ENCODE measurements around the gene TRPV6. TPM values are rescaled to one million over a fixed set of nuclear protein-coding genes. Genes with fewer than 3 reads are reported as not detected.

The TRPV6 gene
- total RNA-seq = not detected
- total RNA-seq = 0 reads per million in 2 donors

GRCh38 chr7:142885311-142886230 lies at the start of gene TRPV6:
Gene TRPV6, minus strand, starts transcription at chr7:142885745.
- no peak for ATAC-seq
- Mint-ChIP-seq H3K4me3 (no peak within 1 kb of the TSS), H3K36me3 (ENCODE audit: low read depth) (peaks cover 3% of the 10 kb centered on the region), H3K27me3 (peaks cover 69% of the 10 kb centered on the region), H3K27ac (no peak within 1 kb of the TSS), H3K4me1 (peaks cover 14% of the 10 kb centered on the region)
- H3K9me3 ChIP-seq (ENCODE audit: control insufficient read depth, low read length, poor library complexity, severe bottlenecking) = no peaks in the 10 kb centered on the region
- no peak for DNase-seq

DNA sequence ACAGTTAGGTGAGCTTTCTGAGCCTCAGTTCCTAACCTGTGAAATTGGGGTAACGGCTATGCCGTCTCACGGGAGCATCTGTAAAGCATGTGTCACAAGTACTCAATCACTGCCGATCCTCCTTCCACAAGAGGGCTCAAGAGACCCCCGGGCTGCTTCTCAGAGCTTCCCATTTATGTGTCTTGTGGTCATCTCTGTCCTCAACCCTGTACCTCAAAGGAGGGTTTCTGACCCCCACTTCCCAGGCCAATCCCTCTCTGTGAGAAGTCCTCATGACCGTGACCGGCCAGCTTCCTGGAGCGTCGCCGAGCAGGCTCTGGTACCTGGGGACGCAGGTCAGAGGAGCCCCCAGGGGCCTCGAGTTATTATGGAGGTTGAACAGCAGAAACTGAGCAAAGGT lies 48.5 kb upstream of the TRPV6 start:
- no peak overlapping the region for H3K27ac Mint-ChIP-seq
- peaks cover 7% of the 10 kb centered on the region for H3K36me3 Mint-ChIP-seq (ENCODE audit: low read depth)
- H3K27me3 Mint-ChIP-seq = peaks cover 33% of the 10 kb centered on the region
- ATAC-seq = no peak
- no peaks in the 10 kb centered on the region for H3K9me3 ChIP-seq (ENCODE audit: control insufficient read depth, low read length, poor library complexity, severe bottlenecking)
- peaks cover 11% of the 10 kb centered on the region for H3K4me1 Mint-ChIP-seq
- H3K4me3 Mint-ChIP-seq = no peak overlapping the region
- no peak for DNase-seq

GRCh38 chr7:142933624-142934023 lies 48.1 kb upstream of the TRPV6 start, which contains the start of gene TRPV5:
Gene TRPV5, minus strand, starts transcription at chr7:142933746. Its CDS starts 287 bp downstream, at chr7:142933459.
- ATAC-seq = no peak
- Mint-ChIP-seq H3K36me3 (ENCODE audit: low read depth) (peaks cover 7% of the 10 kb centered on the region), H3K4me1 (peaks cover 8% of the 10 kb centered on the region), H3K27ac (no peak within 1 kb of the TSS), H3K4me3 (no peak within 1 kb of the TSS), H3K27me3 (peaks cover 33% of the 10 kb centered on the region)
- no peaks in the 10 kb centered on the region for H3K9me3 ChIP-seq (ENCODE audit: control insufficient read depth, low read length, poor library complexity, severe bottlenecking)
- DNase-seq = no peak

- no peaks in the 10 kb centered on the region for H3K9me3 ChIP-seq (ENCODE audit: control insufficient read depth, low read length, poor library complexity, severe bottlenecking)
- Mint-ChIP-seq H3K4me1 (peaks cover 8% of the 10 kb centered on the region), H3K4me3 (no peak overlapping the region), H3K27me3 (peaks cover 33% of the 10 kb centered on the region), H3K36me3 (ENCODE audit: low read depth) (peaks cover 7% of the 10 kb centered on the region), H3K27ac (no peak overlapping the region)
- no peak for ATAC-seq
- DNase-seq = no peak
Measured at GRCh38 chr7:142933092-142933475, 47.5 kb upstream of the TRPV6 start.

DNA sequence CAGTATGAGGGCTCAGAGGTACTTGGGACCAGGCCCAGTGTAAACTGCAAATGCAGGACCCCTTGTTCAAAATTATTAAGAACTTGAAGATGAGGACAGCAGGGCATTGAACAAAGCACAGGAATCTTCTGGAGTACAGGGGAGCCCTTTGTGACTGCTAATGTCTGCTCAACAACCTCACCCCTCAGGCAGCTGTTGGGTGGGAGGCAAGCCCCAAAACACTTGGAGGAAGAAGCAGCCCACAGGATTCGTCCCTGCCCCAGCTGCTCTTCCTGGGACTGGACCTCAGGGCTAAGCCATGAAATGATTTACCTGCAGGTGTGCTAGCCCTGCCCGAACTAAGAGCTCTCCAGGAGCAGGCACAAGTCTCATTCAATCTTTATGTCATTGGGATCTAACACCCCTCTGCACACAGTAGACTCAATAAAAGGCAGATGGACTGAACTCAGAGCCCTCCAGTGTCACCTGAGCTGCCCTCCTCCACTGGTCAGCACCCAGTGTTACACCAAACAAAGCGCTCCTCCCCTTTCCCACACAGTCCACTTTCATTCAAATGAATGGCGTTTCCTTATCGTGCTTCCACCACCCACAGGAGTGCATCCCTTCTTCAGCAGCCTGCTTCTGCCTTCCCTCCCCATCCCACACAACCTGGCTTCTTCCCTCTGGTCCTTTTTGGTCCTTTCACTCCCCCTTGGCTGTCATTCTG lies 47.0 kb upstream of the TRPV6 start:
- peaks cover 33% of the 10 kb centered on the region for H3K27me3 Mint-ChIP-seq
- ATAC-seq = no peak
- H3K36me3 Mint-ChIP-seq (ENCODE audit: low read depth) = peaks cover 7% of the 10 kb centered on the region
- no peak for DNase-seq
- peaks cover 9% of the 10 kb centered on the region for H3K4me1 Mint-ChIP-seq
- H3K4me3 Mint-ChIP-seq = no peak overlapping the region
- H3K9me3 ChIP-seq (ENCODE audit: control insufficient read depth, low read length, poor library complexity, severe bottlenecking) = no peaks in the 10 kb centered on the region
- H3K27ac Mint-ChIP-seq = no peak overlapping the region

DNA sequence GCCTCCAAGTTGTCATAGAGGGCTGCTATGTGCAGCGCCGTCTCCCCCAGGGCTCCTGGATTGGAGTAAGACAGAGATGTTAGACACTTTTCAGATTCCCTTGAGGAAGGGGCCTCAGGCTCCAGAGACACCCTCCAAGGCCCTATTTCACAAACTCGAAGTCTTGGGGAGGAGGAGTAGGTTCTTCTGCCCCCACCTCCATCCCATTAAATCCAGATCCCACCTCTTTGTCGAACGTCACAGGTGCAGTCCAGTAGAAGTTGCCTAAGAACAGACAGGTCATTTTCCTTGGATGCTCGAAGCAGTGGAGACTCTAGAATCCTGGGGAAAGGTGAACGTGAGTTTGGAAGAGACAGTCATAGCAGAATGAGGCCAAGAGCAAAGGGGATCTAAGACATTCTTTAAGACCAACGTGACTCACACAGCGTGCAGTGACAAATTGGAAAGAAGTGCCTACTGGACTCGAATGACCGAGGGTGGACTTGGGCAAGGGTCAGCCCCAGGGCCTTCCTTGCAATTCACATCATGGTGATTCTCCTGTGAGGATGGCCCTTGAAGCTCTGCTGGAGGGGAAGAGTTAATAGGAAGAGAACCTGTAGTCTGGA lies 44.7 kb upstream of the TRPV6 start:
- Mint-ChIP-seq H3K4me1 (peaks cover 12% of the 10 kb centered on the region), H3K36me3 (ENCODE audit: low read depth) (peaks cover 4% of the 10 kb centered on the region), H3K27ac (no peak overlapping the region), H3K4me3 (no peak overlapping the region), H3K27me3 (peaks cover 29% of the 10 kb centered on the region)
- H3K9me3 ChIP-seq (ENCODE audit: control insufficient read depth, low read length, poor library complexity, severe bottlenecking) = no peaks in the 10 kb centered on the region
- DNase-seq = no peak
- ATAC-seq = no peak

- DNase-seq = no peak
- Mint-ChIP-seq H3K4me3 (no peak overlapping the region), H3K36me3 (ENCODE audit: low read depth) (peaks cover 3% of the 10 kb centered on the region), H3K27me3 (peaks cover 24% of the 10 kb centered on the region), H3K27ac (no peak overlapping the region), H3K4me1 (peaks cover 8% of the 10 kb centered on the region)
- no peak for ATAC-seq
- no peaks in the 10 kb centered on the region for H3K9me3 ChIP-seq (ENCODE audit: control insufficient read depth, low read length, poor library complexity, severe bottlenecking)
Measured at GRCh38 chr7:142927949-142928348, 42.4 kb upstream of the TRPV6 start.

- Mint-ChIP-seq H3K27ac (no peak overlapping the region), H3K4me1 (peaks cover 7% of the 10 kb centered on the region), H3K4me3 (no peak overlapping the region), H3K36me3 (ENCODE audit: low read depth) (peaks cover 3% of the 10 kb centered on the region), H3K27me3 (peaks cover 23% of the 10 kb centered on the region)
- H3K9me3 ChIP-seq (ENCODE audit: control insufficient read depth, low read length, poor library complexity, severe bottlenecking) = no peaks in the 10 kb centered on the region
- DNase-seq (no peak), ATAC-seq (peak; percentile 45)
Measured at GRCh38 chr7:142927085-142927745, 41.7 kb upstream of the TRPV6 start.

DNA sequence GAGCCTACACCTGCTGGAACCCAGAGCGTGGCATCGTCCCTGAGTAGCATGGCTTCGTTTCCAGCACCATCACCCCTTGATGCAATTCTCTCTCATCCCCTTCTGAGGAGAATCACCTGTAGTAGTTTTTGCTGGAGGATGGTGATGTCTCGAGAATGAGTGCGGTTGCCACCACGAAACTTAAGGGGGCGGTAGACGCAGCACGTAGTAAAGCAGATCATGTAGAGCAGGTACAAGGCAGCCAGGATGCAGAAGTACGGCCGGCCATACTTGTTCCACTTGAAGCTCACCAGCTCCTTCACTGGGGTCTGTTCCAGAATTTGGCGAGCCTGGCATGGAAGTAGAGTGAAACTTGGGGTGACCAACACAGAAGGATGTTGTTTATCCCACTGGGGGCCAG lies 39.9 kb upstream of the TRPV6 start:
- H3K36me3 Mint-ChIP-seq (ENCODE audit: low read depth) = peaks cover under 1% of the 10 kb centered on the region
- H3K9me3 ChIP-seq (ENCODE audit: control insufficient read depth, low read length, poor library complexity, severe bottlenecking) = no peaks in the 10 kb centered on the region
- no peak overlapping the region for H3K27ac Mint-ChIP-seq
- H3K4me3 Mint-ChIP-seq = no peak overlapping the region
- peaks cover 7% of the 10 kb centered on the region for H3K4me1 Mint-ChIP-seq
- peaks cover 27% of the 10 kb centered on the region for H3K27me3 Mint-ChIP-seq
- DNase-seq (no peak), ATAC-seq (no peak)

DNA sequence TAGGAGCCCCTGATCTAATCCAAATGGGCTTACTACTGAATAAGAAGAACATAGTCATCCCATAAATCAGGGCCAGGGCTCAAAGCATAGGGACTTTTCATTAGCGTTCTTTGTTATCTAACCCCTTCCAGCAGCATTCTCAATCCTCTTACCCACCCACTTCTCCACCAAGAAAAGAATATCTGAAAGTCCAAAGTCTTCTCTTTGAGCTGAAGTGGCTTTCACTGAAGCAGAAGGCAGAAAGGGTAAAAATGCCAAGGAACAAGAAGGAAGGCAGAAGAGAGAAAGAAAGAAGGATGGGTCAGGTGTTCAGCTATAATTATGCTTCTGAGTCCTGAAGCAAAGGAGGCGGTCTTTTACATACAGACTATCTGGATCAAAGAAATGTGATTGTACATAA lies 37.8 kb upstream of the TRPV6 start:
- H3K36me3 Mint-ChIP-seq (ENCODE audit: low read depth) = no peaks in the 10 kb centered on the region
- no peak for DNase-seq
- no peak for ATAC-seq
- peaks cover 7% of the 10 kb centered on the region for H3K4me1 Mint-ChIP-seq
- H3K27ac Mint-ChIP-seq = no peak overlapping the region
- H3K27me3 Mint-ChIP-seq = peaks cover 32% of the 10 kb centered on the region
- H3K4me3 Mint-ChIP-seq = no peak overlapping the region
- H3K9me3 ChIP-seq (ENCODE audit: control insufficient read depth, low read length, poor library complexity, severe bottlenecking) = no peaks in the 10 kb centered on the region

DNA sequence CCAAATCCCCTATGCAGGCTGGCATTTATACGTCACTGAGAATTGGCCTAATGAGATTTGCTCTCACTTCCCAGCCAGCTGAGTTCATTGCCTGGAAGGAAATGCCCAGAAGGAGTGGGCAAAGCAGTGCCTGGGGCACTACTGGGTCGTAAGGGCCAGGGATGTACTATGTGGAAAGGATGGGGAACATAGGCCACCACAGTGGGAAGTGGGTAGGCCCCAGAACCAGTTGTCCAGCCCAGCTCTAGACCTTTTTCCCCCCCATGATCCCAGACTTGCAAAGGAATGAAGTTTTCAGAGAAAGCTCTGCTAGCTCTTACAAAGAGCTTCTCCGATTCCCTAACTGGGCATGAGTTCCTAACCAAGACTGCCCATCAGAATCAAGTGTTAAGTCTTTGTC lies 34.1 kb upstream of the TRPV6 start:
- no peak overlapping the region for H3K27ac Mint-ChIP-seq

DNA sequence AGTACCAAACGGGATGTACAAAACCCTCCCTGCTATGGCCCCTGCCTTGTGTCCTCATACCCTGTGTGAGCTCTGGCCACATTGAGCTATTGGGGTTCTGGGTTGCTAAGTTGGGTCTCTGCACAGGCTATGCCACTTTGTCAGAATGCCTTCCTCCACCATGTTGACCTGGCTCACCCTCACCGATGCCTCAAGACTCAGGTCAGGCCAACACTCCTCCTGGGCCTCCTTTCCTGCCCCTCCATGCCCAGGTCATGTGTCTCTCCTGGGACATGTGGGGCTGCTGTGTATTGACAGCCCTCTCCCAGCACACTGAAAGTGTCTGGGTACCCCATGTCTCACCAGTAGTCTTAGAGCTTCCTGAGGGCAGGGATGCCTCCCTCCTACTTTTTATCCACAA lies 33.4 kb upstream of the TRPV6 start:
- no peak for DNase-seq
- H3K4me3 Mint-ChIP-seq = no peak overlapping the region
- peaks cover 2% of the 10 kb centered on the region for H3K36me3 Mint-ChIP-seq (ENCODE audit: low read depth)
- H3K9me3 ChIP-seq (ENCODE audit: control insufficient read depth, low read length, poor library complexity, severe bottlenecking) = no peaks in the 10 kb centered on the region
- no peaks in the 10 kb centered on the region for H3K4me1 Mint-ChIP-seq
- ATAC-seq = no peak
- no peak overlapping the region for H3K27ac Mint-ChIP-seq
- H3K27me3 Mint-ChIP-seq = peaks cover 54% of the 10 kb centered on the region

More for the DNA sequence above, 34.1 kb upstream of the TRPV6 start:
- no peaks in the 10 kb centered on the region for H3K9me3 ChIP-seq (ENCODE audit: control insufficient read depth, low read length, poor library complexity, severe bottlenecking)
- ATAC-seq (no peak), DNase-seq (no peak)
- Mint-ChIP-seq H3K27me3 (peaks cover 47% of the 10 kb centered on the region), H3K4me3 (no peak overlapping the region), H3K4me1 (no peaks in the 10 kb centered on the region), H3K36me3 (ENCODE audit: low read depth) (peaks cover 2% of the 10 kb centered on the region)

DNA sequence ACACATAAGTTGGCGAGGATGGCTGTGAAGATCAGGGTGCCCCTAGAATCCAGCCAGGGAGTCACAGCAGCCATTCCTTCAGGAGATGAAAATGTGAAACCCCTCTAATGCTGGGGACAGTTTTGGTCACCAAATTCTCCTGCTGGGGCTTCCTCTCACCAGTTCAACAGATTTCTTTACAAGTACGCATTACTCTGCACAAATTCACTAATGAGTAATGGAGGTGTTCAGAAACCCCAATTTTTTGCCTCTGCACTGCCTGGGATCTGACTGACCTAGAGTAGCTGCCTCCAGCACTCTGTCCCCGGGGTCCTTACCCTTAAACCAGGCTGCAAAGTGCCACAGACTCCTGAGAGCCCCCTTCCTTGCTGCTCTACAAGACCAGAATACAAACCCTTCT lies 31.9 kb upstream of the TRPV6 start:
- Mint-ChIP-seq H3K4me3 (no peak overlapping the region), H3K27me3 (peaks cover 60% of the 10 kb centered on the region), H3K36me3 (ENCODE audit: low read depth) (peaks cover 2% of the 10 kb centered on the region), H3K4me1 (no peaks in the 10 kb centered on the region), H3K27ac (peak overlapping the region; percentile 70)
- DNase-seq (no peak), ATAC-seq (no peak)
- H3K9me3 ChIP-seq (ENCODE audit: control insufficient read depth, low read length, poor library complexity, severe bottlenecking) = no peaks in the 10 kb centered on the region

Data from T-helper 17 cell (primary cell).